ENCODE measurements around the gene BRD1. TPM values are rescaled to one million over a fixed set of nuclear protein-coding genes. Genes with fewer than 3 reads are reported as not detected.

BRD1 gene
- total RNA-seq, 2 donors from 2014 or later = 42.3 to 43.4 TPM

DNA sequence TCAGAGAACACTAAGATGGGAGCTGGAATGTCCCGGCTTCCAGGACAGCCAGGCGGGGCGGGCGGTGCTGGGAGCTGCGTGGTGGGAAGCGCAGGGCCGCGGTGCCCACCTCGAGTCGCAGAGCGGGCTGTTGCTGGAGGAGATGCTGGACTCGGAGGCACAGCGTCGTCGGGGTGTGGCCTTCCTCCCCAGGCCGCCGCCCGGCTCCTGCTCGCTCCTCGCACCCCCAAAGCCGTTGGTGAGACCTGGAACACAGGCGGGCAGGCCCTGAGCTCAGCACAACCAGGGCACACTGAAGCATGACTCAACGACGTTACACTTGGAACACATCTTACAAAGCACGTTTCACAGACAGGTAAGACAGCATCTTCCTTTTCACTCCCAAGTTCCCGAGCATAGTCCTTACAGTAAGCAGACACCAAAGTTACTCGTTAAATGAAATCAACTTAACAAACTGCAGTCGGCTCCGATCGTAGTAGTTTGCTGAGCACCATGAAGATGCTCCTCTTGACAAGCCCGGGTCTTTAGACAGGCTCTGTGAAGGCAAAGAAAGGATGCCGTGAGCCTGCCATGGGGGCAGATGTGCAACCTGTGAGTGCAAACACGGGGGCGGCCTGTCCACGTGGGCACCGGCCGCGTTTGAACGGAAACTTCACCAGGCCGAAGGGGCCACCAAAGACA lies 50.0 kb downstream of the BRD1 start:
- ATAC-seq (replicated peaks in 1 of 2) (no peak), DNase-seq (no peak)
- Mint-ChIP-seq H3K27ac (no peak overlapping the region), H3K36me3 (ENCODE audit: insufficient read depth in 2 of 2) (peaks cover 0 to 6% of the 10 kb centered on the region in 2 donors), H3K9me3 (no peaks in the 10 kb centered on the region), H3K4me1 (ENCODE audit: low read depth) (peaks cover 16% of the 10 kb centered on the region), H3K27me3 (ENCODE audit: low read depth) (no peaks in the 10 kb centered on the region), H3K4me3 (no peak overlapping the region)

DNA sequence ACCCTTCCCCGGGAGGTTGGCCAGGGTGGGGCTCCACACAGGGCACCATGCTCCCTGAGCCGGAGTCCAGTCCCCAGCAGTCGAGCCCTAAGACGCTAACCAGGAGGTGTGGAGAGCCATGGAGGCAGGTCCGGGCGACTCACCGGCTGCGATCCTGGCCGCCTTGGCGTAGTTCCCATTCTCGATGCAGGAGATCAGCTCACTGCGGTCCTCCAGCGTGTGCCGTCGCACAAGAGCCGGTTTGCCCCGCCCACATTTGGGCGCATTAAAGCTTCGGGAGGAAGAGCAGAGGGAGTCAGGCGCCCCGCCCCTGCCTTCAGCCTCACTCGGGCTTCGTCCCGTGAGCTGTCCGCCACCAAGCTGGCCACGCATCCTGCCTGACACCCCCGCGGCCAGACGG lies 50.8 kb downstream of the BRD1 start:
- H3K4me3 Mint-ChIP-seq = no peak overlapping the region
- H3K4me1 Mint-ChIP-seq (ENCODE audit: low read depth) = peaks cover 14% of the 10 kb centered on the region
- H3K36me3 Mint-ChIP-seq (ENCODE audit: insufficient read depth in 2 of 2) = peaks cover 0 to 6% of the 10 kb centered on the region in 2 donors
- H3K27me3 Mint-ChIP-seq (ENCODE audit: low read depth) = no peaks in the 10 kb centered on the region
- H3K9me3 Mint-ChIP-seq = no peaks in the 10 kb centered on the region
- no peak overlapping the region for H3K27ac Mint-ChIP-seq
- ATAC-seq (replicated peaks in 1 of 2) (no peak), DNase-seq (no peak)

DNA sequence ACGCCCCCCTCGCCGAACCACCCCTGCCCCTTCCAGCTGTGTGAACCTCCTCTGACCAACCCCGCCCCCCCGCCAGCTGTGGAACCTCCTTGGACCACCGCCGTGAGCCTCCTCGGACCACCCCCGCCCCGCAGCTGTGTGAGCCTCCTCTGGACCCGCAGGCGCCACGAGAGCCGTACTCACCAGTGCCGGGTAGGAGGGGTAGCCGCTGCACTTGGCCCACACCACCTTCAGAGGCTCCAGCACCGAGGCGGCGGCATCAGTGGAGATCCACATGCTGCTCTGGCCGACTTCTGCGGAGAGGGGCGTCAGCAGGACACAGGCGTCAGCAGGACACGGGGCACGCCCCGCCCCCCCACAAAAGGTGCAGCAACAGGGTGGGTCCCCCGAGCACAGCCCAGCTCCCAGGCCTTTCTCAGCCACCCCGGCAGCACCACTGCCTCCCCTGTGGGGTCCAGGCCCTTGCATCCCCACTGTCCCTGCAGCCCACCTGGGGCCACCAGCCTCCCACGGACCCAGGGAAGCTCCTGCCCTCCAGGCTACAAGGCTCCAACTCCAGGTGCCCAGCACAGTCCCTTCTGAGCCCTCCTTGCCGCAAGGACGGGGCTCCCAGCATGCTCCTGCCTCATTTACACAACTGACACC lies 51.7 kb downstream of the BRD1 start:
- Mint-ChIP-seq H3K27ac (no peak overlapping the region), H3K9me3 (no peaks in the 10 kb centered on the region), H3K36me3 (ENCODE audit: insufficient read depth in 2 of 2) (peaks cover 0 to 6% of the 10 kb centered on the region in 2 donors), H3K27me3 (ENCODE audit: low read depth) (no peaks in the 10 kb centered on the region), H3K4me1 (ENCODE audit: low read depth) (peaks cover 9% of the 10 kb centered on the region), H3K4me3 (no peak overlapping the region)
- DNase-seq (no peak), ATAC-seq (replicated peaks in 1 of 2) (no peak)

DNA sequence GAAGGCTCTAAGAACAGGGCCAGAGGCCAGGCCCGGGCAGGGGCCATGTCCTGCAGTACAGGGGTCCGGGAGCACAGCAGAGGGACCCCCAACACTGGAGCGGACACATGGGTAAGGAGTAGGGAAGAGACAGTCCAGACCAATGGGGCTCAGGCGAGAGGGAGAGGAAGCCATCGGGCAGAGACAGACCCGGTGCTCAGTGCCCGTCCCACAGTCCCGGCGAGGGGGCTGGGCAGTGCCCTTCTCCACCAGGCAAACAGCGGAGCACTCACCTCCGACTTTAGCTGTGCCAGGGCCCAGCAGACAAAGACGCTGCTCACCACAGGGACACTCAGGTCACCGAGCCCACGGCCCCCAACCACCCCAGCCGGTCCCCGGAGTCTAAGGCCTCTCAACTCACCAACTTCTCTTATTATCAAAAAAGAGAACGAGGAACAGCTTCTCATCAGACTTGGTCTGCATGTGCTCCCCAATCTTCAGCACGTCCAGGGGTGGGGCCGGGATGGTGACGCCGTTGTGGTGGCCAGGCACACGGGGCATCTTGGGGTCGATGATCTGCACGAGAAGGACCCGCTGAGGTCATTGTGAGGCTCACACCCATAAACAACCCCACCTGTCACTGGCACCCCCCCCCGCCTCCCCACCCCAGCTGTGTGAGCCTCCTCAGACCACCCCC lies 52.3 kb downstream of the BRD1 start:
- Mint-ChIP-seq H3K27me3 (ENCODE audit: low read depth) (no peaks in the 10 kb centered on the region), H3K36me3 (ENCODE audit: insufficient read depth in 2 of 2) (peaks cover 0 to 6% of the 10 kb centered on the region in 2 donors), H3K27ac (no peak overlapping the region)

DNA sequence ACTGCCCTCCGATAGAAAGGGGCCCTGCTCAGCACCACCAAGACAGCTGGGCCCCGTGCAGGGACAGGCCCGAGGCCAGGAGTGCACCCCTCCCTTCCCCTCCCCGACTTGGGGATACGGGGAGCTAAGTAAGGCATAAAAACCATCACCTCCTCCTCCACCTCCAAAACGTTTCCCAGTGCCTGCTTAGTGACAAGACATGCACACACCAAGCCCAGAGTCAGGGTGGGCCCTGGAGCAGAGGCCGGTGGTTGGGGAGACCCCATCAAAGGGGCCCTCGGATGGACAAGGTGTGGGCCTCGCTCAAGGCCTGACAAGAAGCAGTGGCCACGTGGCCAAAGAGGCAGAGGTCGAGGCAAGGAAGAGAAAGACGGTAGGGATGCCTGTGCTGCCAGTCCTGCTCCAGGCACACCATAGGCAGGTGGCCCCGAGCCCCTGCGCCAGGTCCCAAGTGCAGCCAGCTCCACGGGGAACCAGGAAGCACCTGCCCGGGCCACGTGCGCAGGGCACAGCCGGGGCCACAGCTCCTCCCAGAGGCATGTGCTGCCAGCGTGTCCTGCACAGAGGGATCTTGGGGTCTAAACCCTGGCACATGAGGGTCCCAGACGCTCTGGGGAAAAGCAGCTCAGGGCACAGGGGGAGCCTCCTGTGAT lies 53.0 kb downstream of the BRD1 start:
- H3K27ac Mint-ChIP-seq = no peak overlapping the region
- peaks cover 9% of the 10 kb centered on the region for H3K4me1 Mint-ChIP-seq (ENCODE audit: low read depth)
- no peaks in the 10 kb centered on the region for H3K27me3 Mint-ChIP-seq (ENCODE audit: low read depth)
- H3K9me3 Mint-ChIP-seq = no peaks in the 10 kb centered on the region
- no peak overlapping the region for H3K4me3 Mint-ChIP-seq
- ATAC-seq (replicated peaks in 1 of 2) (no peak), DNase-seq (no peak)
- H3K36me3 Mint-ChIP-seq (ENCODE audit: insufficient read depth in 2 of 2) = peaks cover 0 to 6% of the 10 kb centered on the region in 2 donors

More for the DNA sequence above, 52.3 kb downstream of the BRD1 start:
- ATAC-seq (replicated peaks in 1 of 2) (no peak), DNase-seq (no peak)
- Mint-ChIP-seq H3K4me3 (no peak overlapping the region), H3K4me1 (ENCODE audit: low read depth) (peaks cover 9% of the 10 kb centered on the region), H3K9me3 (no peaks in the 10 kb centered on the region)

DNA sequence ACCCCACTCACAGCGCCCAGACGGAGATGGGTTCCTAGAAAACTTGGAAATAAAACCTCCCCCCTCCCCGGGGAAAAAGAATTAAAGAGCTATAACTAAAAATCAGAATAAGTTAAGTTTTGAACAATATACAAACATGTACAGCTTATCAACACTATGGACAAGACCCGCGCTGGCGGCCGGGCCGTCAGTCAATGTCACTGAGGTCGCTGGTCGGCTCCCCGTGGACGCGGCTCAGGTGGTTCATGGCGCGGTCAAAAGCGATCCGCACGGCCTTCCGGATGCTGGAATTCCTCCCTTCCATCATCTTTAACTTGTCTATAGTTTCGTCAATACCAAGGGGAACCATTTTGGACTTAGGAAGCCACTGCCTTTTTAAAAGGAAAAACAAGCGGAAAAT lies 53.6 kb downstream of the BRD1 start:
- ATAC-seq (replicated peaks in 1 of 2) = no peak
- DNase-seq = no peak
- no peaks in the 10 kb centered on the region for H3K9me3 Mint-ChIP-seq
- no peak overlapping the region for H3K4me3 Mint-ChIP-seq
- peaks cover 0 to 6% of the 10 kb centered on the region in 2 donors for H3K36me3 Mint-ChIP-seq (ENCODE audit: insufficient read depth in 2 of 2)
- no peaks in the 10 kb centered on the region for H3K27me3 Mint-ChIP-seq (ENCODE audit: low read depth)
- H3K27ac Mint-ChIP-seq = no peak overlapping the region
- H3K4me1 Mint-ChIP-seq (ENCODE audit: low read depth) = peaks cover 9% of the 10 kb centered on the region

DNA sequence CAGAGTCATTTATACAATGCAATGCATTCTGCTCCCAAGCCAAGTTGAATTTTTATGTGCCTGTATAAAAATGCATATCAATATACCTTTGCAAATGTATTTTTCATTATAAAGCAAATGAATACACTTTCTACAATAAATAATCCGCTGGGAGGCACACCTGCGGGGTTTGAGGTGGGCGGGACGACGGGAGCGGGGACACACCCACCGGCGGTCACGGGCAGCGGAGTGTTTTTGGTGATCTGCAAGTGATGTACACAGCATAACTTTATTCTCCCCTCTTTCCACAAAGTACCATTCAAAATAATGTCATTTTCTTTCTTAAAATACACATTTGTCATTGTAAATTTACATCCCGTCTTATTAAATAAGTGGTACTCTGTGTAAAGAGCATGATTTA lies 54.1 kb downstream of the BRD1 start:
- H3K27ac Mint-ChIP-seq = no peak overlapping the region
- H3K4me3 Mint-ChIP-seq = no peak overlapping the region
- peaks cover 9% of the 10 kb centered on the region for H3K4me1 Mint-ChIP-seq (ENCODE audit: low read depth)
- H3K36me3 Mint-ChIP-seq (ENCODE audit: insufficient read depth in 2 of 2) = peaks cover 0 to 6% of the 10 kb centered on the region in 2 donors
- ATAC-seq (replicated peaks in 1 of 2) (no peak), DNase-seq (no peak)
- H3K27me3 Mint-ChIP-seq (ENCODE audit: low read depth) = no peaks in the 10 kb centered on the region
- H3K9me3 Mint-ChIP-seq = no peaks in the 10 kb centered on the region

DNA sequence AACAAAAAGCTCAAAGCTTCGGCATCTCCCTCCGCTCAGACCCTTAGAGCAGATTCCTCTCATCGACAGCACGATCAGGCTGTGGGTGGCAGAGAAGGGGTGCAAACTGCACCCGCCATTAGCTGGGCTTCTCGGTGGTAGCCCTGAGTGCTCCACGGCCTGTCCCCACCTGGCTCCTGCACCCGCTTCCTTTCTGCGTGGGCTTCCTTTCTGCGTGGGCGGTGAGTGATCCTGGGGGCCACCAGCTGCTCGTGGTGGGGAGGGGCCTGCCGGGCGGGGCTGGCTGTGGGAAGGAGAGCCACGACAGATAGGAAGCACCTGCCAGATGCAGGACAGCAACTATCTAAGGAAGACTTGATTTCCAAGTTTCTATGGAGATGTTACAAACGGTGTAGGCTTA lies 55.0 kb downstream of the BRD1 start:
- Mint-ChIP-seq H3K4me3 (no peak overlapping the region), H3K4me1 (ENCODE audit: low read depth) (peaks cover 14% of the 10 kb centered on the region), H3K9me3 (no peaks in the 10 kb centered on the region), H3K27ac (no peak overlapping the region), H3K36me3 (ENCODE audit: insufficient read depth in 2 of 2) (peaks cover 0 to 6% of the 10 kb centered on the region in 2 donors), H3K27me3 (ENCODE audit: low read depth) (no peaks in the 10 kb centered on the region)
- no peak for ATAC-seq (replicated peaks in 1 of 2)
- no peak for DNase-seq

DNA sequence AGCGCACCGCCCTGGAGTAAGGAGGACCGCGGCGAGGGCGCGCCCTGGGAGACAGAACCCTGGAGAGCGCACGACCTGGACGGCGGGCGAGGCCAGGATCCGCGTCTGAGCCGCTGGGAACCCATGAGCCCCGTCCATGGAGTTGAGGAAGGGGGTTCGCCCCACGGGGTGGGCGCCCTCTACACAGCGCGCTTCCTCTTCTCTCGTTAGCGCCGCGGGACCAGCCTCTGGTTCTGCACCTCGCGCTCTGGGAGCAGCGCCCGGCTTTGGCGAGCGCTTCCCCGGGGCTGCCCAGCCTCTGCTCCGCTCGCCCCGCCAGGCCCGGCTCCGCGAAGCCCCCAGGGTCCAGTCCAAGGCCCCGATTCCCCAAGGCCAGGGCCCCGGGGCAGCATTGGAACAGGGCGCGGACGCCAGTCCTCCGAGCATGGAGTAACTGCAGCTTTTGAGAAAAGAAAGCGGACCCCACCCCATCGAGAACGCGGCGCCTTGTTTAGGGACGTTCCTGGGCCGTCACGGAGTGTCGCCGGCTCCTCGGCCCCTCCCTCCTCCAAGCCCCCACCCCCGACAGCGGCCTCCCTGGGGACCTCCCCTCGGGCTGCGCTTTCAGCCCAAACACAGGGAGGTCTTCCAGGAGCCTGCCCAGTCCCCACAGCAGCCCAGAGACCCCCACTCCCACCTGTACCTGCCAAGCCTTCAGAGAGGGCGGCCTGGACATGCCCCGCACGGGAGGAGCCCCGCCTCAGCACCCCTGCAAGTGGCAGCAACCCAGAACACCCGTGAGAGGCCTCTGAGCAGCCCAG lies 56.2 kb downstream of the BRD1 start:
- ATAC-seq (replicated peaks in 1 of 2) (no peak), DNase-seq (no peak)
- no peak overlapping the region for H3K27ac Mint-ChIP-seq
- peaks cover 14% of the 10 kb centered on the region for H3K4me1 Mint-ChIP-seq (ENCODE audit: low read depth)
- peaks cover 3 to 6% of the 10 kb centered on the region in 2 donors for H3K9me3 Mint-ChIP-seq
- H3K36me3 Mint-ChIP-seq (ENCODE audit: insufficient read depth in 2 of 2) = peaks cover 3 to 13% of the 10 kb centered on the region in 2 donors
- H3K27me3 Mint-ChIP-seq (ENCODE audit: low read depth) = no peaks in the 10 kb centered on the region
- no peak overlapping the region for H3K4me3 Mint-ChIP-seq

DNA sequence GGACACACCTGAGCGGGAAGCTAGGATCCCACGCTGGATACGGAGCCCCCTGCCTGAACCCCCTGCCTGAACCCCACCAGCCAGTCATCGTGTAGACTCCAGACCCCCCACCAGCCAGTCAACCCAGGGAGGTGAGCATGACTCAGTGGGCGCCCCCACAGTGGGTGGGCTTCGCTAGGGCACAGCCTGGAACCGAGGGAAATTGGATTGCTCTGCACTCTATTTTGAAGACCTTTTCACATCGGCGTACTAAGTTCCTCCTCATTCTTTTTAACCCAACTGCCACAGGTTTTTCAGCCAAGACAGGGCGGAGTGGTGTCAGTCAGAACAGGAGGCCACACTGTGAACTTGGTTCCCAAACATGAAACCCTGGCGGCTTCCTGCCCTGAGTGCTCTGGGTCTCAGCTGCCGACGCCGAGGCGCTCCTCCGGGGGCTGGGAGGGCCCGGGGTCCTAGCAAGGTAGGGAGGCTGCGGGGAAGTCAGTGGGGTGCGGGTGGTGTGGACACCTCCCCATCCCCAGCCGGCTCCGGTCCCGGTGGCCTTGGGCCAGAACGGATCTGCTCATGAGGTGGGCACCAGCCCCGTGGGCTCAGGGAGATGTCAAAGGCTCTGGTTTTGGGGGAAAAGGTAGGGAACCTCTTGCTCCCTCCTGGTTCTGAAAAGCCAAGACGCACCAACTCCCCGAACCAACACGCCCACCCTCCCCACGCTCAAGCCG lies 57.0 kb downstream of the BRD1 start:
- H3K27me3 Mint-ChIP-seq (ENCODE audit: low read depth) = no peaks in the 10 kb centered on the region
- peak; percentile 28 to 30 for ATAC-seq (replicated peaks in 1 of 2)
- no peak for DNase-seq

DNA sequence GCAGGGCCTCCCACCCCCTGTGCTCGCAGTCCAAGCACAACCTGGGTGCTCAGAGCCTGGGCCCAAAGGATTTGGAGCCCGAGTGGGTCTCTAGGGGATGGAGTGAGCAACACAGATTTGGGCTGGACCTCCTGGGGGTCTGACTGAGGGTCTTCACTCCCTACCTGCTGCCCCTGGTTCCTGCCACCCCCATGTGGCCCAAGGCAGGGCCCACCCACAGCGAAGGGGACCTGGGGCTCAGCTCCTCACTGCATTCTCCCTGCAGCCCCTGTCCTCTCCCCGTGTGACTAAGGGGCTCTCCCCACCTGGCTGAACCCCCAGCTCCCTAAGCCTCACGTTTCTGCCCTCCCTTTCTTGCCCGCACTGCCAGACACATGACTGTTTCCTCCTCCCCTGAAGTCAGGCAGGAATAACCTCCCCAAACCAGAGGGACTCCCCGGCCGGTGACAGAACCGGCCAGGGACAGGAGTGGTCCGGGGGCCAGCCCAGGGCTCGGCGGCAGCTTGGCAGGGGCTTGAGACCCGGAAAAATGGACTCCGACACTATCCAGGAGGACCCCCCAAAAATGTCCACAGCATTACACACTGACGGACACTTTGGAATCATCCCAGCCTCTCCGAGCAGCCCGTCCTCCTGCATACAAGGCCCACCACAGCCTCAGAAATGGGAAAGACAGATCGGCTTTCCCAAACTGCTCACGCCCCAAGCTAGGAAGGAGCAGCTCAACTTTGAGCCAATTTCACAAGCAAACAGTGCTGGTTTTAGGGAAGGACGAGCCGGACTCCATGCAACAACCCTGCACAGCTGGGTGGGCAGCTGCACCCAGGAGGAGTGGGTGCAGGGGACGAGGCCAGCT lies 57.8 kb downstream of the BRD1 start:
- DNase-seq (no peak), ATAC-seq (replicated peaks in 1 of 2) (no peak)
- Mint-ChIP-seq H3K36me3 (ENCODE audit: insufficient read depth in 2 of 2) (peaks cover 3 to 13% of the 10 kb centered on the region in 2 donors), H3K4me3 (no peak overlapping the region), H3K27ac (no peak overlapping the region), H3K27me3 (ENCODE audit: low read depth) (no peaks in the 10 kb centered on the region), H3K4me1 (ENCODE audit: low read depth) (peaks cover 14% of the 10 kb centered on the region), H3K9me3 (peaks cover 5 to 7% of the 10 kb centered on the region in 2 donors)

More for the DNA sequence above, 57.0 kb downstream of the BRD1 start:
- peaks cover 3 to 13% of the 10 kb centered on the region in 2 donors for H3K36me3 Mint-ChIP-seq (ENCODE audit: insufficient read depth in 2 of 2)
- H3K4me3 Mint-ChIP-seq = no peak overlapping the region
- H3K27ac Mint-ChIP-seq = no peak overlapping the region
- H3K4me1 Mint-ChIP-seq (ENCODE audit: low read depth) = peaks cover 14% of the 10 kb centered on the region
- peaks cover 5 to 7% of the 10 kb centered on the region in 2 donors for H3K9me3 Mint-ChIP-seq
